Measurements from ENCODE around the gene DPYSL4.

- TF ChIP-seq, protein P1, sequence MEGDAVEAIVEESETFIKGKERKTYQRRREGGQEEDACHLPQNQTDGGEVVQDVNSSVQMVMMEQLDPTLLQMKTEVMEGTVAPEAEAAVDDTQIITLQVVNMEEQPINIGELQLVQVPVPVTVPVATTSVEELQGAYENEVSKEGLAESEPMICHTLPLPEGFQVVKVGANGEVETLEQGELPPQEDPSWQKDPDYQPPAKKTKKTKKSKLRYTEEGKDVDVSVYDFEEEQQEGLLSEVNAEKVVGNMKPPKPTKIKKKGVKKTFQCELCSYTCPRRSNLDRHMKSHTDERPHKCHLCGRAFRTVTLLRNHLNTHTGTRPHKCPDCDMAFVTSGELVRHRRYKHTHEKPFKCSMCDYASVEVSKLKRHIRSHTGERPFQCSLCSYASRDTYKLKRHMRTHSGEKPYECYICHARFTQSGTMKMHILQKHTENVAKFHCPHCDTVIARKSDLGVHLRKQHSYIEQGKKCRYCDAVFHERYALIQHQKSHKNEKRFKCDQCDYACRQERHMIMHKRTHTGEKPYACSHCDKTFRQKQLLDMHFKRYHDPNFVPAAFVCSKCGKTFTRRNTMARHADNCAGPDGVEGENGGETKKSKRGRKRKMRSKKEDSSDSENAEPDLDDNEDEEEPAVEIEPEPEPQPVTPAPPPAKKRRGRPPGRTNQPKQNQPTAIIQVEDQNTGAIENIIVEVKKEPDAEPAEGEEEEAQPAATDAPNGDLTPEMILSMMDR (IDR thresholded peaks at IDR 0.05), result no peak
- no peak for TF ChIP-seq EZH2 (IDR thresholded peaks at IDR 0.05)
- TF ChIP-seq EZH2phosphoT487 (IDR thresholded peaks at IDR 0.05), result no peak
Measured at GRCh38 chr10:132206806-132207535, 20.2 kb downstream of the DPYSL4 start.
